Retinal pigment epithelial cell (primary cell): ENCODE measurements around the gene RBM44.

ENCODE experiments used
- DNase-seq: peaks from one replicate; pipeline ENCODE4 v3.0.0-alpha.2; 2010; ENCODE audit warnings: low read depth
- H3K4me3 ChIP-seq: 2 replicates; pipeline ENCODE4 v1.5.1; 2011; ENCODE audit warnings: mild to moderate bottlenecking, low read length, control low read depth, moderate library complexity
- CTCF ChIP-seq: conservative IDR thresholded peaks from 2 replicates; pipeline ENCODE4 v1.5.1; 2011; ENCODE audit warnings: low read depth, low read length, control low read depth, inconsistent platforms

The RBM44 gene

GRCh38 chr2:237888389-237888788 is 89.8 kb downstream of the RBM44 start:
- no peak overlapping the region for H3K4me3 ChIP-seq
- no peak for DNase-seq
- TF ChIP-seq CTCF = no peak

- no peak overlapping the region for H3K4me3 ChIP-seq
- TF ChIP-seq CTCF = no peak
- DNase-seq = no peak
These were observed 90.4 kb downstream of the RBM44 start for GRCh38 chr2:237889016-237889415.

GRCh38 chr2:237889811-237890210 is 91.2 kb downstream of the RBM44 start:
- no peak for DNase-seq
- TF ChIP-seq CTCF = no peak
- H3K4me3 ChIP-seq = no peak overlapping the region
